GM12872 (cell line): ENCODE data around the gene MYPN.

Experiments
- TF ChIP-seq, protein P1 (sequence below): IDR thresholded peaks from 3 replicates; pipeline ENCODE4 v1.5.1; 2011; ENCODE audit warnings: low read depth, mild to moderate bottlenecking, low read length, moderate library complexity; ENCODE audit not compliant: insufficient read depth

The MYPN gene

DNA sequence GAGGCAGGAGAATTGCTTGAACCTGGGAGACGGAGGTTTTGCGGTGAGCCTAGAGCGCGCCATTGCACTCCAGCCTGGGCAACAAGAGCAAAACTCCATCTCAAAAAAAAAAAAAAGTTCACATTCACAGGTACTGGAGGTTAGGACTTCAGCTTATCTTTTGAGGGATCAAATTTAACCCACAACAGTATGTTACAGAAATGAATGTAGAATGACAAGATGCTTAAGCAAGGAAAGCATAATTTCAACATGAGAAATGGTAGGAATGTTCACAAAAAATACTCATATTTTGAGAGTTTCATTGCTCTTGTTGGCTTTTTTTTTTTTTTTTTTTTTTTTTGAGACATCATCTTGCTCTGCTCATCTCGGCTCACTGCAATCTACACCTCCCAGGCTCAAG is 32.3 kb upstream of the MYPN start:
- TF ChIP-seq, protein P1, sequence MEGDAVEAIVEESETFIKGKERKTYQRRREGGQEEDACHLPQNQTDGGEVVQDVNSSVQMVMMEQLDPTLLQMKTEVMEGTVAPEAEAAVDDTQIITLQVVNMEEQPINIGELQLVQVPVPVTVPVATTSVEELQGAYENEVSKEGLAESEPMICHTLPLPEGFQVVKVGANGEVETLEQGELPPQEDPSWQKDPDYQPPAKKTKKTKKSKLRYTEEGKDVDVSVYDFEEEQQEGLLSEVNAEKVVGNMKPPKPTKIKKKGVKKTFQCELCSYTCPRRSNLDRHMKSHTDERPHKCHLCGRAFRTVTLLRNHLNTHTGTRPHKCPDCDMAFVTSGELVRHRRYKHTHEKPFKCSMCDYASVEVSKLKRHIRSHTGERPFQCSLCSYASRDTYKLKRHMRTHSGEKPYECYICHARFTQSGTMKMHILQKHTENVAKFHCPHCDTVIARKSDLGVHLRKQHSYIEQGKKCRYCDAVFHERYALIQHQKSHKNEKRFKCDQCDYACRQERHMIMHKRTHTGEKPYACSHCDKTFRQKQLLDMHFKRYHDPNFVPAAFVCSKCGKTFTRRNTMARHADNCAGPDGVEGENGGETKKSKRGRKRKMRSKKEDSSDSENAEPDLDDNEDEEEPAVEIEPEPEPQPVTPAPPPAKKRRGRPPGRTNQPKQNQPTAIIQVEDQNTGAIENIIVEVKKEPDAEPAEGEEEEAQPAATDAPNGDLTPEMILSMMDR = no peak

DNA sequence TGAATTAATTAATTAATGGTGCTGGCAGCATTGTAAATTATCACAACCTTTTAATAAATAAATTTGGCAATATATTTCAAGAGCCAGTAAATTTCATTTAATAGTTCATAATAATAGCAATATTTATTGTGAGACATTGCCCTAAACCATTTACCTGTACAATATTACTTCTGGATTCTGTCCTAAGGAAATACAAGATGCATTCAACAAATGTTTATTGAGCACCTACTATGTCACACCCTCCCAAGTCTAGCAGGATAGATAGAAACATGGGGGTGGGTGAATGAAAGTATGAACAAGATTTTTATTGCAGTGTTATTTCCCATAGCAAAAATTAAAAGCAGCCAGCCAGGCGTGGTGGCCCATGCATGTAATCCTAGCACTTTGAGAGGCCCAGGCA is 29.9 kb upstream of the MYPN start:
- TF ChIP-seq, protein P1 = no peak

DNA sequence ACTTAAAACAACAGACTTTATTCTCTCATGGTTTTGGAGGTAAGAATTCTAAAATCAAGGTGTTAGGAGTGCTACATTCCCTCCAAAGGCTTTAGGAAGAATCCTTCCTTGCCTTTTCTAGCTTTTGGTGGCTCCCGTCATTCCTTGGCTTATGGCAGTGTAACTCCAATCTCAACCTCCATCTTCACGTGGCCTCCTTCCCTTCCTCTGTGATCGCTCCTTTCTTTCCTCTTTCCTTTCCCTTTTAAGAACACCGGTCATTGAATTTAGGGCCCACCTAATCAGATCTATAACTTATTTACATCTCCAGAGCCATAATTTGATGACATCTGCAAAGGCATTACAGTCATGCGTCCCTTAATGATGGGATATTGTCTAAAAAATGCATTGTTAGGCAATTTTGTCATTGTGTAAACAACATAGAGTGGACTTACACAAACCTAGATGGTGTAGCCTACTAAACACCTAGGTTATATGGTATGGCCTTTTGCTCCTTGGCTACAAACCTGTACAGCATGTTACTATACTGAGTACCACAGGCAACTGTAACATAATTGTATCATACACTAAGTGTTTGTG is 28.3 kb upstream of the MYPN start:
- TF ChIP-seq, protein P1 = no peak

DNA sequence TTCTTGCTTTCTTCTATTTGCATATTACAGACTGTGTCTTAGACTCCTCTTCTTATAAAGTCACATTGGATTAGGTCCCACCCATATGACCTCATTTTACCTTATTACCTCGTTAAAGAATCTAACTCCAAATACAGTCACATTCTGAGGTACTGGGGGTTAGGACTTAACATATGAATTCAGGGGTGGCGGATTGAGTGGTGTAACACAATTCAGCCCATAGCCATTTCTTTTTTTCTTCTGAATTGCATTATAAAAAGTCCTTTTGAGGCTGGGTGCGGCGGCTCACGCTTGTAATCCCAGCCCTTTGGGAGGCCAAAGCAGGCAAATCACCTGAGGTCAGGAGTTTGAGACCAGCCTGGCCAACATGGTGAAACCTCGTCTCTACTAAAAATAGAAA is 27.4 kb upstream of the MYPN start:
- TF ChIP-seq, protein P1 = no peak

DNA sequence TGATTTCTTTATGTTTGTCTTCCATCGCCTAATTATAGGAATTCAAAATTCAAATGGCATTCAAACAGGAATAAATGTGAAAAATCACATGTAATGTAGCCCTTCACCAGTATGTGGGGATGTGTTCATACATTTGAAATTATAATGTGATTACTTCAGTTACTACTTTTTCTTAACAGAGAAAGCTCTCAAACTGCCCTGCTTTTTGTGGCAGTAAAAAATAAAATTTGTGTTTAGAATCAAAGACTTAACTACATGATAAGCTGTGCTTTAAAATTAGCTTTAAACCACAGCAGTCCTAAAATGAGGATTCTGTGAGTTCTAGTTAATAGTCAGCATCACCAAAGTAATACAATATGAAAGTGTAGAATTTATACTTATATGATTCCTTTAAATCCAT is 26.4 kb upstream of the MYPN start:
- TF ChIP-seq, protein P1 = 0 out of 3 replicates have a peak, but pooled peaks have one; percentile 4

DNA sequence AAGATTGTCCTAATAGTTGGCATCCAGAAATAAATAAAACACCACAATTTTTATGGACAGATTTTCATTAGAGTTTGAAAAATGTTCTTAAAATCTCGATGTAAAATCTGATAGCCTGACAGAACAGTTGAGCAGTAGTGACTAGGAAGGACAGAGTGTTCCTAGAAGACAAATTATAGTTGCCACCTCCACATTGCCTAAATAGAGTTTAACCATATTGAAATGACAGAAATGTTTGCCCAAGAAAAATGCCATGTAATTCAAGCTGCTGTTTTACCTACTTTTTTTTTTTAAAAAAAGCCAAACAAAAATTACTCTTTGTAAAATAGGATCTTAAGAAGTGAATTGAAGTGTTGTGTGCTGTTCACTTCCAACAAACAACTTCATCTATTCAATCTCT is 25.3 kb upstream of the MYPN start:
- TF ChIP-seq, protein P1 = no peak

DNA sequence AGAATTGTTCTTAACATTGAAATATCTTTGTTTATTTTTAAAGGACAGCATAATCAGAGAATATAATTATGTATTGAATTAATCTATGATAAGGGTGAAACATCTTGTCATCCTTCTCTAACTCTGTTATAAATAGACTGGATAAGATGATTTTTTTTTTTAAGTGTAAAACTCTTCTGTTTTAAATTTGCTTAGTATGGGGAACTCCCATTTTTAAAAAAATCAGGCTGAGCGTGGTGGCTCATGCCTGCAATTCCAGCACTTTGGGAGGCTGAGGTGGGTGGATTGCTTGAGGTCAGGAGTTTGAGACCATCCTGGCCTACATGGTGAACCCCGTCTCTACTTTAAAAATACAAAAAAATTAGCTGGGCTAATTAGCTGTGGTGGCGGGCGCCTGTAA is 24.8 kb upstream of the MYPN start:
- TF ChIP-seq, protein P1 = no peak

DNA sequence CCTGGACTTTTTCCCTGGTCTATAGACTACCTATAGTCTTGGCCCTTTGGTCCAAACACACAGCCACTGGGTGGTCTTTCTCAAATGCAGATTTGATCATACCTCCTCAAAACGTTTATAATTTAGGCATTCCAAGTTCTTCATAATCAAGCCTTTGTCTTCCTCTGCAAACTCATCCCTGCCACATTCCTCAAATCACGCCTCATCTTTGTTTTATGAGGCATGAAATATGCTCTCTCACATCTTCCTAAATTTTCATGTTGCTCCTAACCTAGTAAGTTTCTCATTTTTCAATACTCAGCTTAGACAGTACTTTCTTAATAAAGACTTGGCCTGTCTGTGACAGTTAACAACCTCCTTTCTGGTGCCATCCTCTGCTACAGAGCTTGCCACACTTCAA is 23.3 kb upstream of the MYPN start:
- TF ChIP-seq, protein P1 = no peak
